ENCODE data around the gene USP47.

USP47 gene

GRCh38 chr11:11987503-11988022 lies 145.8 kb downstream of the USP47 start:
- no peak for TF ChIP-seq CTCF (IDR thresholded peaks at IDR 0.05; ENCODE audit: borderline replicate concordance, control extremely low read depth, extremely low read depth, insufficient read depth, missing control alignments)
- no peak for DNase-seq (ENCODE audit: low spot score)
- in situ Hi-C loops (cut with MboI; ENCODE audit: low sequenced_read_pairs, unreplicated experiment), result no loop called here

- in situ Hi-C loops (cut with MboI; ENCODE audit: low sequenced_read_pairs, unreplicated experiment), result no loop called here
- no peak for DNase-seq (ENCODE audit: low spot score)
- no peak for TF ChIP-seq CTCF (IDR thresholded peaks at IDR 0.05; ENCODE audit: borderline replicate concordance, control extremely low read depth, extremely low read depth, insufficient read depth, missing control alignments)
Observed at GRCh38 chr11:11988099-11988651, 146.4 kb downstream of the USP47 start.

GRCh38 chr11:11988681-11989261 lies 147.0 kb downstream of the USP47 start:
- no peak for TF ChIP-seq CTCF (IDR thresholded peaks at IDR 0.05; ENCODE audit: borderline replicate concordance, control extremely low read depth, extremely low read depth, insufficient read depth, missing control alignments)
- no peak for DNase-seq (ENCODE audit: low spot score)
- in situ Hi-C loops (cut with MboI; ENCODE audit: low sequenced_read_pairs, unreplicated experiment), result no loop called here

GRCh38 chr11:11989774-11990744 lies 148.3 kb downstream of the USP47 start:
- in situ Hi-C loops (cut with MboI; ENCODE audit: low sequenced_read_pairs, unreplicated experiment), result no loop called here
- DNase-seq (ENCODE audit: low spot score), result no peak
- TF ChIP-seq CTCF (IDR thresholded peaks at IDR 0.05; ENCODE audit: borderline replicate concordance, control extremely low read depth, extremely low read depth, insufficient read depth, missing control alignments), result no peak

- in situ Hi-C loops (cut with MboI; ENCODE audit: low sequenced_read_pairs, unreplicated experiment), result no loop called here
- no peak for DNase-seq (ENCODE audit: low spot score)
- TF ChIP-seq CTCF (IDR thresholded peaks at IDR 0.05; ENCODE audit: borderline replicate concordance, control extremely low read depth, extremely low read depth, insufficient read depth, missing control alignments), result no peak
Observed at GRCh38 chr11:11992257-11993212, 150.8 kb downstream of the USP47 start.

Data from GM13976 (cell line).